ENCODE data around the gene THSD7B. TPM values are rescaled to one million over a fixed set of nuclear protein-coding genes. Genes with fewer than 3 reads are reported as not detected.

The THSD7B gene
- total and polyA plus RNA-seq, 2 of the 13 experiments (the other 11 are each of a cell fraction or from before 2014, with no cell fraction given), result 0.02 TPM; not detected in 1

GRCh38 chr2:137658433-137658832 lies 893.1 kb downstream of the THSD7B start:
- no peaks in the 10 kb centered on the region for H3K27me3 ChIP-seq (ENCODE audit: control insufficient read depth in 1 of 2, insufficient read depth in 2 of 2, low read length in 2 of 2)
- H3K79me2 ChIP-seq (ENCODE audit: insufficient read depth, low read length), result no peaks in the 10 kb centered on the region
- in situ Hi-C loops (cut with HindIII; ENCODE audit: extremely low pct_ligation_motif_present, low pct_unique_long_range_greater_than_20kb), result no loop called here
- DNase-seq (ENCODE audit: low spot score), result no peak
- no peak overlapping the region for H3K4me2 ChIP-seq (ENCODE audit: low read depth, low read length)
- no peaks in the 10 kb centered on the region for H4K20me1 ChIP-seq (ENCODE audit: insufficient read depth, low read length)
- no peak for TF ChIP-seq KLF9 (CRISPR knock-in tag; IDR thresholded peaks at IDR 0.05; ENCODE audit: low read depth)
- no peak for TF ChIP-seq CBX2 (IDR thresholded peaks at IDR 0.05; ENCODE audit: low read depth, low read length)
- TF ChIP-seq CBX2 (CRISPR knock-in tag; IDR thresholded peaks at IDR 0.05; ENCODE audit: low read depth), result no peak
- TF ChIP-seq CERS6 (CRISPR knock-in tag; IDR thresholded peaks at IDR 0.05), result no peak
- no peak for TF ChIP-seq ZBTB2 (CRISPR knock-in tag; IDR thresholded peaks at IDR 0.05; ENCODE audit: low read depth)
- TF ChIP-seq HOXD1 (CRISPR knock-in tag; IDR thresholded peaks at IDR 0.05), result no peak
- no peak for TF ChIP-seq TP53 (CRISPR knock-in tag; conservative IDR thresholded peaks at IDR 0.05)
- TF ChIP-seq KLF12 (CRISPR knock-in tag; IDR thresholded peaks at IDR 0.05; ENCODE audit: borderline replicate concordance), result no peak
- TF ChIP-seq NCOR1 (IDR thresholded peaks at IDR 0.05; ENCODE audit: borderline replicate concordance, low read length), result no peak
- no peak for TF ChIP-seq ELF1 (CRISPR knock-in tag; IDR thresholded peaks at IDR 0.05)
- no peak for TF ChIP-seq HOXA3 (CRISPR knock-in tag; IDR thresholded peaks at IDR 0.05)
- TF ChIP-seq ZNF816 (CRISPR knock-in tag; IDR thresholded peaks at IDR 0.05; ENCODE audit: borderline replicate concordance), result no peak
- no peak for TF ChIP-seq ZNF337 (CRISPR knock-in tag; IDR thresholded peaks at IDR 0.05; ENCODE audit: borderline replicate concordance, low read depth)
- no peak for TF ChIP-seq SIN3B (IDR thresholded peaks at IDR 0.05; ENCODE audit: low read length)
- no peak for TF ChIP-seq ATF2 (CRISPR knock-in tag; IDR thresholded peaks at IDR 0.05)
- TF ChIP-seq, protein P1, sequence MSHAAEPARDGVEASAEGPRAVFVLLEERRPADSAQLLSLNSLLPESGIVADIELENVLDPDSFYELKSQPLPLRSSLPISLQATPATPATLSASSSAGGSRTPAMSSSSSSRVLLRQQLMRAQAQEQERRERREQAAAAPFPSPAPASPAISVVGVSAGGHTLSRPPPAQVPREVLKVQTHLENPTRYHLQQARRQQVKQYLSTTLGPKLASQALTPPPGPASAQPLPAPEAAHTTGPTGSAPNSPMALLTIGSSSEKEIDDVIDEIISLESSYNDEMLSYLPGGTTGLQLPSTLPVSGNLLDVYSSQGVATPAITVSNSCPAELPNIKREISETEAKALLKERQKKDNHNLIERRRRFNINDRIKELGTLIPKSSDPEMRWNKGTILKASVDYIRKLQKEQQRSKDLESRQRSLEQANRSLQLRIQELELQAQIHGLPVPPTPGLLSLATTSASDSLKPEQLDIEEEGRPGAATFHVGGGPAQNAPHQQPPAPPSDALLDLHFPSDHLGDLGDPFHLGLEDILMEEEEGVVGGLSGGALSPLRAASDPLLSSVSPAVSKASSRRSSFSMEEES (CRISPR knock-in tag; IDR thresholded peaks at IDR 0.05), result no peak
- no peak for FAIRE-seq
- no peak overlapping the region for H3K4me3 ChIP-seq (replicated peaks in 1 of 3; ENCODE audit: insufficient read depth in 1 of 3, low read depth in 2 of 3, low read length in 3 of 3)
- ChIA-PET POLR2A (no interaction called here), CTCF (ENCODE audit: low intra/inter-chr PET ratio, low total read pairs) (no interaction called here)
- H3K36me3 ChIP-seq (replicated peaks in 1 of 2; ENCODE audit: control insufficient read depth in 1 of 2, insufficient read depth in 2 of 2, low read length in 2 of 2), result no peaks in the 10 kb centered on the region
- BruUV-seq (replicated peaks), result no TSS peak
- no peak for ATAC-seq
- no peak overlapping the region for H3K27ac ChIP-seq (ENCODE audit: extremely low read length, insufficient read depth, low read length)
- no peak overlapping the region for H2AFZ ChIP-seq (ENCODE audit: low read length)
- no peaks in the 10 kb centered on the region for H3K4me1 ChIP-seq (ENCODE audit: insufficient read depth, low read length)
- WGBS (ENCODE audit: low lambda C conversion rate), result 24% methylated on average over 4 of the region's 4 CpGs
- intact Hi-C loops (cut with micrococcal nuclease; ENCODE audit: unreplicated experiment), result loop anchor here (2.0 kb wide), 1 partner anchor 726 kb away; no protein-coding TSS in a partner anchor
- no peaks in the 10 kb centered on the region for H3K9me3 ChIP-seq (ENCODE audit: low read length)
- no peak overlapping the region for H3K9ac ChIP-seq (ENCODE audit: insufficient read depth, low read depth, low read length)

All from HepG2 (cell line).